Fibroblast of villous mesenchyme (primary cell): ENCODE measurements around the gene B3GAT3. TPM values are rescaled to one million over a fixed set of nuclear protein-coding genes. Genes with fewer than 3 reads are reported as not detected.
"Not testable (repeated sequence)": the region's sequence is repeated elsewhere in the genome, so short reads cannot be mapped to it uniquely, and the experiment has no call there.

Source experiments
- DNase-seq: peaks from one replicate; pipeline ENCODE4 v3.0.0-alpha.2; 2010; ENCODE audit warnings: low read depth
- H3K4me3 ChIP-seq: 2 replicates; pipeline ENCODE4 v1.5.1; 2011; ENCODE audit warnings: low read depth, mild to moderate bottlenecking, low read length
- total RNA-seq: library from RNA; depleted of rRNA; stranded (reverse); fragments of >200 nt; gene quantifications from 2 replicates; pipeline ENCODE4 v1.2.3, GENCODE V29; 2012
- TF ChIP-seq, protein P1 (sequence below): IDR thresholded peaks from 2 replicates; pipeline ENCODE4 v1.5.1; 2012; ENCODE audit warnings: low read depth, mild to moderate bottlenecking, low read length; ENCODE audit not compliant: insufficient read depth

B3GAT3 gene
- total RNA-seq, 1 donor, result 36.3 TPM

DNA sequence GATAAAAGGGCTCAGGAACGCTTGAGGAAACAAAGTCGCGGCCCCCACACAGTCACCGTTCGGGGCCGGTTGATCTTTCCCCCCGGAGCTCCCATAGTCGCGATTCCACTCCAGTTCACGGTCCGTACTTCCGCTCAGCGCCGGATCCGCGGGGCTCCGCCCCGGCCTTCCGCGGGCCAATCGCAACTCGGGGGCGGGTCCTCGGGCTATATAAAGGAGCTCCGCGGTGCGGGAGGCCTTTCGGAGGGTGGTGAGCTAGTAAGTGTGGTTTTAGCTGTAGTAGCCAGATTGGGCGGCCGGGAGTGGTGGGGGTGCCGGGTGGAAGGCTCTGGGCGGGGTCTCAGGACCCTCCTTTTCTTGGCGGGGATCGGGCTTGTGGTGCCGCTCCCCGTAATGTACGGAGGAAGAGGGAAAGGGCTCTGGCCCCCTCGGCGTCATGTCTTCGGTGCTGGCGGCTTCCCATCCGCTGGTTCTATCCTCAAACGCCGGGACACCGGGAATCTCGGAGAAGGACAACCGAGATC lies 43.4 kb upstream of the B3GAT3 start, which contains the start of the genes C11orf98 and CSKMT:
C11orf98 (minus strand) TSS at position 136 of the 524 bp plus-strand sequence; CDS start at position 95, 41 bp downstream.
CSKMT (plus strand) TSS at position 238 of the 524 bp plus-strand sequence. CDS start 568 bp downstream, outside the sequence.
- peak; percentile 94 for DNase-seq
- TF ChIP-seq, protein P1, sequence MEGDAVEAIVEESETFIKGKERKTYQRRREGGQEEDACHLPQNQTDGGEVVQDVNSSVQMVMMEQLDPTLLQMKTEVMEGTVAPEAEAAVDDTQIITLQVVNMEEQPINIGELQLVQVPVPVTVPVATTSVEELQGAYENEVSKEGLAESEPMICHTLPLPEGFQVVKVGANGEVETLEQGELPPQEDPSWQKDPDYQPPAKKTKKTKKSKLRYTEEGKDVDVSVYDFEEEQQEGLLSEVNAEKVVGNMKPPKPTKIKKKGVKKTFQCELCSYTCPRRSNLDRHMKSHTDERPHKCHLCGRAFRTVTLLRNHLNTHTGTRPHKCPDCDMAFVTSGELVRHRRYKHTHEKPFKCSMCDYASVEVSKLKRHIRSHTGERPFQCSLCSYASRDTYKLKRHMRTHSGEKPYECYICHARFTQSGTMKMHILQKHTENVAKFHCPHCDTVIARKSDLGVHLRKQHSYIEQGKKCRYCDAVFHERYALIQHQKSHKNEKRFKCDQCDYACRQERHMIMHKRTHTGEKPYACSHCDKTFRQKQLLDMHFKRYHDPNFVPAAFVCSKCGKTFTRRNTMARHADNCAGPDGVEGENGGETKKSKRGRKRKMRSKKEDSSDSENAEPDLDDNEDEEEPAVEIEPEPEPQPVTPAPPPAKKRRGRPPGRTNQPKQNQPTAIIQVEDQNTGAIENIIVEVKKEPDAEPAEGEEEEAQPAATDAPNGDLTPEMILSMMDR, result no peak

DNA sequence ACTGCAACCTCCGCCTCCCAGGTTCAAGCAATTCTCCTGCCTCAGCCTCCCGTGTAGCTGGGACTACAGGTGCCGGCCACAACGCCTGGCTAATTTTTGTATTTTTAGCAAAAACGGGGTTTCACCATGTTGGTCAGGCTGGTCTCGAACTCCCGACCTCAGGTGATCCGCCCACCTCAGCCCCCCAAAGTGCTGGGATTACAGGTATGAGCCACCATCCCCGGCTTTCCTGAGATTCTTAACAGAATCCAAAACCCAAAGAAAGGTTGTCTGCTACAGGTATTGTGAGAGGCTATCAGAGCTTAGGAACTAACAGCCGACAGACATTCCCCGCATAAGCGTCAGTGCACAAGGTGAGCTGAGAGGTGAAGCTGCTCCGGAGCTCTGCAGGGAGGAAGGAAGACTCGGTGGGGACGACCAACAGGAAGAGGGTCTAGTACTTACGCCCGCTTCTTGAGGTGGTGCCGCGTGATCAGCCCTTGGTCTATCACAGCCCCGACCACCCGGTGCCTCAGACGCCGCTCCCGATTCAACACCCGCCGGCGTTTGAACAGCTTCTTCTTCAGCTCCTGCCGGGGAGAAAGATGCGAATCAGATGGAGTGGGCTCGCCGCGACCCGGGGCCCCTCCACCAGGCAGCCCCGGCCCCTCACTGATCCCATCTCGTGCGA lies 42.8 kb upstream of the B3GAT3 start:
- peak overlapping the region; percentile 92 for H3K4me3 ChIP-seq
- TF ChIP-seq, protein P1, result no peak
- DNase-seq, result peak; percentile 50

More for the DNA sequence above, 43.4 kb upstream of the B3GAT3 start, which contains the start of the genes C11orf98 and CSKMT:
- H3K4me3 ChIP-seq, result peak within 1 kb of the TSS; percentile 92

DNA sequence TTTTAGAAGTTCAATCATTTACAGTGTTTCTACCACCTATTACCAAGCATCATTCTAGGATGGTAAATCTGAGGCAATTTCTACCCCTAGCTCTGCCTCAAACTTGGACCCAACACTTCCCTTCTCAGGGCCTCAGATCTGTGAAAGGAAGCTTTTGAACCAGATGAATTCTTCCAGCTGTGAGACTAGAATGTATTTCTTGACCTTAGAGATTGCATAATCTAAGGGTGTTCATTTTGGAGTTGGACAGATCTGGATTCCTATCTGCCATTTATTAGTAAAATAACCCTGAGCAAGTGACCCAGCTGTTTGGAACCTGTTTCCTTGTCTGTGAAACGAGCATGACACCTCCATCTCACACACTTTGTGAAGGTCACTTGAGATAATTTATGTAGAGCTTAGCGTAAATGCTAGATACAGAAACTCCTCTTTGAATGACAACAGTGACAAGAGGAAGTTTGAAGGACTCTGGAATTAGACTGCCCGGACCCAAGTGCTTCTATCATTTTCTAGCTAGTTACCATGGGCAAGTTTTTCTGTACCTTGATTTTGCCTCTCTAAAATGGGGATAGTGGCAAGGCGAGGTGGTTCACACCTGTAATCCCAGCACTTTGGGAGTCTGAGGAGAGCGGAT lies 35.1 kb upstream of the B3GAT3 start:
- no peak overlapping the region for H3K4me3 ChIP-seq
- peak; percentile 53 for DNase-seq
- TF ChIP-seq, protein P1, result no peak

DNA sequence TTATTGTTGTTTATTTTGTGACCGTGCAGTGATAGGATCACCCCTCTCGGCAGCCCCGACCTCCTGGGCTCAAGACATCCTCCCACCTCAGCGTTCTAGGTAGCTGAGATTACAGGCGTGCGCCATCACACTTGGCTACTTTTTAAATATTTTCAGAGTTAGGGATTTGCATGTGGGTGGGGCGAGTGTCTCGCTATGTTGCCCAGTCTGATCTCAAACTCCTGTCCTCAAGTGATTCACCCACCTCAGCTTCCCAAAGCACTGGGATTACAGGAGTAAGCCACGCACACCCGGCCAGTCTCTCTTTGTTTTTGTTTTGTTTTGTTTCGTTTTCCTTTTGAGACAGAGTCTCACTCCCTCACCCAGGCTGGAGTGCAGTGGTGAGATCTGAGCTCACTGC lies 32.5 kb upstream of the B3GAT3 start:
- TF ChIP-seq, protein P1, result no peak
- DNase-seq, result peak; percentile 23
- no peak overlapping the region for H3K4me3 ChIP-seq

DNA sequence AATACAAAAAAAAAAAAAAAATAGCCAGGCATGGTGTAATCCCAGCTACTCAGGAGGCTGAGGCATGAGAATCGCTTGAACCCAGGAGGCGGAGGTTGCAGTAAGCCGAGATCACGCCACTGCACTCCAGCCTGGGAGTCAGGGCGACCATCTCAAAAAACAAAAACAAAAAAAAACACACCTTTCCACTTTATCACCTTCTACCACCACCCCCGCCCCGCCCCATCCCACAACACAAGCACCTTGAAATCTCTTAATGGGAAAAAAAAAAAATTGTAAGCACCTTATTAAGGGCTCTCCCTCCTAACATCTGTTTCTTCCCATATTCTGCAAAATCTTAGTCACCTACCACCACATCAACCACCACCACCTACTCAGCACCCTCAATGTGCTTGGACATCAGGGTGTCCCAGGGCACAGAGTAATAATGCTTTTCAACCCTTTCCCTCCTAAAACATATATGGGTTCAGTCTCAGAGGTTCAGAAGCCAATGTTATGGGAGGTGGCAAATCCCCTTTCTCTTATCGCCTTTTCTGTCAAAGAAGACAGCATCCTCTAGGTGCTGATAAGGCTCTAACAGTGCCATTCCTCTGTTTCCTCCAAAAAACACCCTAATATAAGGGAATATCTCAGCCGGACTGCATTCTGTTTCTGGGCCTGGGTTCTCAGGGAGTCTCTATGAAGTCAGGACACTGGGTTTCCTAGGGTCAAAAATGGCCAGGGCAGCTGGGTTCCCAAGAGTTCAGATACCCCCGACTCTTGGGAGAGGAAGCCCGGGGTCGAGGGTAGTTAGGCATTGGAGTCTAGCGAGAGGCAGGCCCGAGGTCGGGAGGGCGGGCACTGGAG lies 30.6 kb upstream of the B3GAT3 start:
- no peak for DNase-seq
- TF ChIP-seq, protein P1, result no peak
- H3K4me3 ChIP-seq, result peak overlapping the region; percentile 83

DNA sequence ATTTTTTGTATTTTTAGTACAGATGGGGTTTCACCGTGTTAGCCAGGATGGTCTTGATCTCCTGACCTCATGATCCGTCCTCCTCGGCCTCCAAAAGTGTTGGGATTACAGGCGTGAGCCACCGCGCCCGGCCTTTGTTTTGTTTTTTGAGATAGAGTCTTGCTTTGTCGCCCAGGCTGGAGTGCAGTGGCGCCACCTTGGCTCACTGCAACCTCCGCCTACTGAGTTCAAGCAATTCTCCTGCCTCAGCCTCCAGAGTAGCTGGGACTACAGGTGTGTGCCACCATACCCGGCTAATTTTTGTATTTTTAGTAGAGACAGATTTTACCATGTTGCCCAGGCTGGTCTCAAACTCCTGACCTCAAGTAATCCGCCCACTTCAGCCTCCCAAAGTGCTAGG lies 28.5 kb upstream of the B3GAT3 start:
- H3K4me3 ChIP-seq, DNase-seq: not testable (repeated sequence)
